ENCODE data around the gene WNT5B. TPM values are rescaled to one million over a fixed set of nuclear protein-coding genes. Genes with fewer than 3 reads are reported as not detected.

WNT5B gene
- total and polyA plus RNA-seq, 2 of the 8 experiments (the other 6 are each of a cell fraction or from before 2014, with no cell fraction given) = 0.91 to 1.2 TPM

DNA sequence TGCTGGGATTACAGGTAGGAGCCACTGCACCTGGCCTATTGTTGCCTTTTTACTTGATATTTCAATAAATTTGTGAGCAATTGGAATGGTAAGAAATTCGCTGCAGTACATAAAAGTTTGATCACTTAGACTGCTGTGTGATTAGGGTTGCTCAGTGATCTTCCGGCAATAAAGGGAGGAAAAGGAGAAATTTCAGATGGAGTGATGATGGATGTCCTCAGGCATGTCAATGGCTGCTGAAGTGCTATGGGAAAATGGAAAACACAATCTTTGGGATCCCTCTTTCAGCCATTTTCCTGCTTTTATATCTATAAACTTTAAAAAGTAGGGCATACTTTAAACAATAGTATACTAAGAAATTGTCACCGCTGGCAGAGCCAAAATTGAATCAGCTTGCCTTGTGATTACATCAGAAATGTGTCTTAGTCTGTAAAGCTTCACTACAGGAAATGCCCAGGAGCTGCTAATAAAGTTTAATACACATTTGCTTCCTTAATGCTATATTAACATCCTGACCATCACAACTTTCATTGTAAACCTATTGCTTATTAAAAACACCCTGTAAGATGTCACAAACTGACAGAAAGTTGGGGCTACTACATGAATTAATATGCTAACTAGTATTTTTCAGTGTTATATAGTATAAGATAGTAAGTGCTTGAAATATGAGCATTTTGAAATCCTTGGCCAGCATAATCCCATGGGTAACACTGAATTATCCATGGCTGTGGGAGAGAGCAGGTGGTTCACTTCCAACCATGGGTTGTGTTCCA, 20.9 kb upstream of the WNT5B start (continued):
- TF ChIP-seq, protein P1, sequence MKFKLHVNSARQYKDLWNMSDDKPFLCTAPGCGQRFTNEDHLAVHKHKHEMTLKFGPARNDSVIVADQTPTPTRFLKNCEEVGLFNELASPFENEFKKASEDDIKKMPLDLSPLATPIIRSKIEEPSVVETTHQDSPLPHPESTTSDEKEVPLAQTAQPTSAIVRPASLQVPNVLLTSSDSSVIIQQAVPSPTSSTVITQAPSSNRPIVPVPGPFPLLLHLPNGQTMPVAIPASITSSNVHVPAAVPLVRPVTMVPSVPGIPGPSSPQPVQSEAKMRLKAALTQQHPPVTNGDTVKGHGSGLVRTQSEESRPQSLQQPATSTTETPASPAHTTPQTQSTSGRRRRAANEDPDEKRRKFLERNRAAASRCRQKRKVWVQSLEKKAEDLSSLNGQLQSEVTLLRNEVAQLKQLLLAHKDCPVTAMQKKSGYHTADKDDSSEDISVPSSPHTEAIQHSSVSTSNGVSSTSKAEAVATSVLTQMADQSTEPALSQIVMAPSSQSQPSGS (IDR thresholded peaks at IDR 0.05; ENCODE audit: low read length) = no peak
- TF ChIP-seq CEBPB (IDR thresholded peaks at IDR 0.05; ENCODE audit: low read depth, low read length) (no peak), NANOG (IDR thresholded peaks at IDR 0.05; ENCODE audit: insufficient read depth, low read depth, low read length, poor library complexity, severe bottlenecking) (no peak), RNF2 (IDR thresholded peaks at IDR 0.05; ENCODE audit: borderline replicate concordance, low read depth, low read length, missing control alignments, poor library complexity, severe bottlenecking) (no peak), BACH1 (IDR thresholded peaks at IDR 0.05; ENCODE audit: low read length) (no peak)

Data from H1 (cell line).